Calu3 (cell line): ENCODE measurements around the gene TMEM52. TPM values are rescaled to one million over a fixed set of nuclear protein-coding genes. Genes with fewer than 3 reads are reported as not detected.

Experiments used
- BruUV-seq: library from RNA; stranded (reverse); fragments of 400-500 nt; replicated peaks from 2 replicates; lab custom pipeline; 2021; lab: Mats Ljungman, UMichigan
- CTCF ChIA-PET: fragments of 300-600 bp; sonication (Branson Sonifier 250); formaldehyde crosslinking; loops from one replicate; lab custom pipeline; 2022; ENCODE audit warnings: antibody characterized with exemption; lab: Charles Lee
- DNase-seq: peaks from one replicate; pipeline ENCODE4 v3.0.0; 2022
- H3K27ac Mint-ChIP-seq: one replicate; pipeline ENCODE4 v1.8.0; 2022; ENCODE audit warnings: mixed read lengths; ENCODE audit not compliant: unreplicated experiment
- H3K27me3 Mint-ChIP-seq: one replicate; pipeline ENCODE4 v1.8.0; 2022; ENCODE audit warnings: mixed read lengths; ENCODE audit not compliant: unreplicated experiment
- H3K36me3 Mint-ChIP-seq: one replicate; pipeline ENCODE4 v1.8.0; 2022; ENCODE audit warnings: mild to moderate bottlenecking, moderate library complexity, mixed read lengths; ENCODE audit not compliant: insufficient read depth, unreplicated experiment
- H3K4me1 Mint-ChIP-seq: one replicate; pipeline ENCODE4 v1.8.0; 2022; ENCODE audit warnings: mild to moderate bottlenecking, low read depth, mixed read lengths; ENCODE audit not compliant: unreplicated experiment
- H3K4me3 Mint-ChIP-seq: one replicate; pipeline ENCODE4 v1.8.0; 2022; ENCODE audit warnings: mild to moderate bottlenecking, low read depth, moderate library complexity, mixed read lengths; ENCODE audit not compliant: unreplicated experiment
- H3K9me3 Mint-ChIP-seq: one replicate; pipeline ENCODE4 v1.8.0; 2022; ENCODE audit warnings: low read depth, mixed read lengths; ENCODE audit not compliant: unreplicated experiment
- intact Hi-C: fragments of 100-400 bp; cut with micrococcal nuclease; formaldehyde crosslinking; loops from one replicate; pipeline ENCODE4 v1.10.0; 2022; ENCODE audit not compliant: unreplicated experiment
- total RNA-seq: library from RNA; stranded (reverse); gene quantifications from 2 replicates; pipeline ENCODE4 v1.2.3, GENCODE V29; 2022
- TF ChIP-seq, protein P1 (sequence below): fragments of 200-600 bp; IDR thresholded peaks from one replicate; pipeline ENCODE4 v1.8.0; 2022; ENCODE audit warnings: antibody characterized with exemption; ENCODE audit not compliant: unreplicated experiment

Gene TMEM52
- total RNA-seq, 1 experiment from 2014 or later, result 1.1 TPM

- H3K36me3 Mint-ChIP-seq, result peaks cover 21% of the 10 kb centered on the region
- intact Hi-C loops, result no loop called here
- BruUV-seq, result no TSS peak
- H3K4me1 Mint-ChIP-seq, result peaks cover 5% of the 10 kb centered on the region
- no peak overlapping the region for H3K4me3 Mint-ChIP-seq
- DNase-seq, result no peak
- no peak overlapping the region for H3K27ac Mint-ChIP-seq
- TF ChIP-seq, protein P1, sequence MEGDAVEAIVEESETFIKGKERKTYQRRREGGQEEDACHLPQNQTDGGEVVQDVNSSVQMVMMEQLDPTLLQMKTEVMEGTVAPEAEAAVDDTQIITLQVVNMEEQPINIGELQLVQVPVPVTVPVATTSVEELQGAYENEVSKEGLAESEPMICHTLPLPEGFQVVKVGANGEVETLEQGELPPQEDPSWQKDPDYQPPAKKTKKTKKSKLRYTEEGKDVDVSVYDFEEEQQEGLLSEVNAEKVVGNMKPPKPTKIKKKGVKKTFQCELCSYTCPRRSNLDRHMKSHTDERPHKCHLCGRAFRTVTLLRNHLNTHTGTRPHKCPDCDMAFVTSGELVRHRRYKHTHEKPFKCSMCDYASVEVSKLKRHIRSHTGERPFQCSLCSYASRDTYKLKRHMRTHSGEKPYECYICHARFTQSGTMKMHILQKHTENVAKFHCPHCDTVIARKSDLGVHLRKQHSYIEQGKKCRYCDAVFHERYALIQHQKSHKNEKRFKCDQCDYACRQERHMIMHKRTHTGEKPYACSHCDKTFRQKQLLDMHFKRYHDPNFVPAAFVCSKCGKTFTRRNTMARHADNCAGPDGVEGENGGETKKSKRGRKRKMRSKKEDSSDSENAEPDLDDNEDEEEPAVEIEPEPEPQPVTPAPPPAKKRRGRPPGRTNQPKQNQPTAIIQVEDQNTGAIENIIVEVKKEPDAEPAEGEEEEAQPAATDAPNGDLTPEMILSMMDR, result no peak
- CTCF ChIA-PET, result no interaction called here
- peaks cover 13% of the 10 kb centered on the region for H3K27me3 Mint-ChIP-seq
- no peaks in the 10 kb centered on the region for H3K9me3 Mint-ChIP-seq
Observed at GRCh38 chr1:1914101-1914970, 4.7 kb downstream of the TMEM52 start.

GRCh38 chr1:1911350-1912041, 7.6 kb downstream of the TMEM52 start:
- CTCF ChIA-PET, result no interaction called here
- no peak overlapping the region for H3K27ac Mint-ChIP-seq
- DNase-seq, result no peak
- BruUV-seq, result no TSS peak
- TF ChIP-seq, protein P1, result no peak
- H3K27me3 Mint-ChIP-seq, result peaks cover 13% of the 10 kb centered on the region
- H3K4me1 Mint-ChIP-seq, result peaks cover 5% of the 10 kb centered on the region
- H3K4me3 Mint-ChIP-seq, result no peak overlapping the region
- no peaks in the 10 kb centered on the region for H3K9me3 Mint-ChIP-seq
- H3K36me3 Mint-ChIP-seq, result peaks cover 19% of the 10 kb centered on the region
- intact Hi-C loops, result no loop called here

GRCh38 chr1:1910651-1911331, 8.3 kb downstream of the TMEM52 start:
- BruUV-seq, result no TSS peak
- H3K36me3 Mint-ChIP-seq, result peaks cover 15% of the 10 kb centered on the region
- peak overlapping the region; percentile 74 for H3K27ac Mint-ChIP-seq
- CTCF ChIA-PET, result interaction anchor here (0.5 kb wide), 1 partner anchor 132 kb away, joined by 5 read pairs; no protein-coding TSS in a partner anchor
- H3K4me1 Mint-ChIP-seq, result peaks cover 5% of the 10 kb centered on the region
- peak overlapping the region; percentile 66 for H3K4me3 Mint-ChIP-seq
- TF ChIP-seq, protein P1, result no peak
- DNase-seq, result no peak
- no peaks in the 10 kb centered on the region for H3K9me3 Mint-ChIP-seq
- intact Hi-C loops, result no loop called here
- H3K27me3 Mint-ChIP-seq, result peaks cover 13% of the 10 kb centered on the region

- peaks cover 5% of the 10 kb centered on the region for H3K4me1 Mint-ChIP-seq
- TF ChIP-seq, protein P1, result no peak
- intact Hi-C loops, result no loop called here
- DNase-seq, result no peak
- peak overlapping the region; percentile 74 for H3K27ac Mint-ChIP-seq
- CTCF ChIA-PET, result interaction anchor here (0.5 to 2.4 kb wide), 2 partner anchors 11 to 133 kb away, joined by 5 to 6 read pairs; no protein-coding TSS in a partner anchor
- H3K36me3 Mint-ChIP-seq, result peaks cover 14% of the 10 kb centered on the region
- H3K4me3 Mint-ChIP-seq, result peak overlapping the region; percentile 66
- BruUV-seq, result no TSS peak
- peaks cover 13% of the 10 kb centered on the region for H3K27me3 Mint-ChIP-seq
- no peaks in the 10 kb centered on the region for H3K9me3 Mint-ChIP-seq
Observed at GRCh38 chr1:1910033-1910465, 9.0 kb downstream of the TMEM52 start.
